ENCODE results near the gene FADS2. TPM values are rescaled to one million over a fixed set of nuclear protein-coding genes. Genes with fewer than 3 reads are reported as not detected.

The FADS2 gene
- total and polyA plus RNA-seq, 10 of the 15 experiments (the other 5 are each of a cell fraction or from before 2014, with no cell fraction given): 3.3 to 313 (median 149) TPM

DNA sequence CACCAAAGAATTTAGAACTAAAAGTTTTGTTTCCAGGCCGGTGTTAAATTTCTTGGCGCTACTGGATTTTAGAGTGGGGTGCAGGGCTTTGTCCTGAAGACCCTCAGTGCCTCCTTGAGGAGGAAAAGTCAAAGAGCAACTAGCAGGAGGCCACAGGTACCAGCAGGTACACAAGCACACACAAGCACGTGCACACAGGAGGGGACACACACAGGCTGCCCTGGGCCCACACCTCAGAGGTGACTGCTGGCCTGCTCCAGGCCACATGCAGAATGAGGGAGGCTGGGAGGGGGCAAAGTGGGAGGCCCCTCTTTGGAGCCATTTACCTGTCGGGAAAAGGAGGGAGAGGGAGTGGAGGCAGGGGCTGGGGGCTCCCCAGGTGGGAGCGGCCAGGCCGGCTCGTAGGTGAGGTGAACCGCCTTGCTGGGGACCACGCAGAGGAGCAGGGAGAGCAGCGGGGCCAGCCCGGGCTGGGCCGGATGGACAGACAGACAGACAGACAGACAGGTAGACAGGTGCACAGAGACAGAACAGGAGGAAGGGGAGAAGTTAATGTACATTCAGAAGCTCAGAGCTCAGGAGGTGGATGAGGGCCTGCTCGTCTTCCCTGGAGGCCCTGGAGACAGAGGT, 77.1 kb downstream of the FADS2 start:
- intact Hi-C loops (cut with micrococcal nuclease; ENCODE audit: unreplicated experiment) (no loop called here), in situ Hi-C loops (cut with MboI) (no loop called here)
- SMC1A ChIA-PET (ENCODE audit: uncharacterized antibody, unreplicated experiment): interaction anchor here (11.0 kb wide), 1 partner anchor 179 kb away, joined by 168 read pairs; no protein-coding TSS in a partner anchor
- CTCF ChIA-PET: interaction anchor here (1.1 to 11.4 kb wide), 2 partner anchors 174 to 203 kb away, joined by 4 to 321 read pairs; no protein-coding TSS in a partner anchor
- no peak overlapping the region for H3K4me3 ChIP-seq
- no peaks in the 10 kb centered on the region for H3K36me3 ChIP-seq (ENCODE audit: control insufficient read depth in 2 of 2, insufficient read depth in 2 of 2, low read length in 1 of 2)
- RAD21 ChIA-PET (ENCODE audit: unreplicated experiment): interaction anchor here (1.3 kb wide), 2 partner anchors 177 to 203 kb away, joined by 4 read pairs; no protein-coding TSS in a partner anchor
- no peak overlapping the region for H3K27ac ChIP-seq (ENCODE audit: control insufficient read depth, insufficient read depth)
- no peak overlapping the region for H3K9ac ChIP-seq (ENCODE audit: control insufficient read depth, insufficient read depth, low read length)
- H3K4me1 ChIP-seq (ENCODE audit: control insufficient read depth, insufficient read depth, low read length): no peaks in the 10 kb centered on the region
- no peaks in the 10 kb centered on the region for H3K9me3 ChIP-seq (replicated peaks; ENCODE audit: control insufficient read depth, insufficient read depth, low read length)
- WGBS (ENCODE audit: insufficient coverage, insufficient replicate concordance, low lambda C conversion rate, missing lambda C conversion rate): 51% methylated on average over 13 of the region's 13 CpGs
- FAIRE-seq (no peak), ATAC-seq (no peak), DNase-seq (ENCODE audit: low read depth, low spot score) (no peak)
- no peak for TF ChIP-seq ZNF217 (IDR thresholded peaks at IDR 0.05)
- TF ChIP-seq, protein P1, sequence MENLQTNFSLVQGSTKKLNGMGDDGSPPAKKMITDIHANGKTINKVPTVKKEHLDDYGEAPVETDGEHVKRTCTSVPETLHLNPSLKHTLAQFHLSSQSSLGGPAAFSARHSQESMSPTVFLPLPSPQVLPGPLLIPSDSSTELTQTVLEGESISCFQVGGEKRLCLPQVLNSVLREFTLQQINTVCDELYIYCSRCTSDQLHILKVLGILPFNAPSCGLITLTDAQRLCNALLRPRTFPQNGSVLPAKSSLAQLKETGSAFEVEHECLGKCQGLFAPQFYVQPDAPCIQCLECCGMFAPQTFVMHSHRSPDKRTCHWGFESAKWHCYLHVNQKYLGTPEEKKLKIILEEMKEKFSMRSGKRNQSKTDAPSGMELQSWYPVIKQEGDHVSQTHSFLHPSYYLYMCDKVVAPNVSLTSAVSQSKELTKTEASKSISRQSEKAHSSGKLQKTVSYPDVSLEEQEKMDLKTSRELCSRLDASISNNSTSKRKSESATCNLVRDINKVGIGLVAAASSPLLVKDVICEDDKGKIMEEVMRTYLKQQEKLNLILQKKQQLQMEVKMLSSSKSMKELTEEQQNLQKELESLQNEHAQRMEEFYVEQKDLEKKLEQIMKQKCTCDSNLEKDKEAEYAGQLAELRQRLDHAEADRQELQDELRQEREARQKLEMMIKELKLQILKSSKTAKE (IDR thresholded peaks at IDR 0.05; ENCODE audit: low read depth, poor library complexity, severe bottlenecking): no peak
- TF ChIP-seq, protein P2, sequence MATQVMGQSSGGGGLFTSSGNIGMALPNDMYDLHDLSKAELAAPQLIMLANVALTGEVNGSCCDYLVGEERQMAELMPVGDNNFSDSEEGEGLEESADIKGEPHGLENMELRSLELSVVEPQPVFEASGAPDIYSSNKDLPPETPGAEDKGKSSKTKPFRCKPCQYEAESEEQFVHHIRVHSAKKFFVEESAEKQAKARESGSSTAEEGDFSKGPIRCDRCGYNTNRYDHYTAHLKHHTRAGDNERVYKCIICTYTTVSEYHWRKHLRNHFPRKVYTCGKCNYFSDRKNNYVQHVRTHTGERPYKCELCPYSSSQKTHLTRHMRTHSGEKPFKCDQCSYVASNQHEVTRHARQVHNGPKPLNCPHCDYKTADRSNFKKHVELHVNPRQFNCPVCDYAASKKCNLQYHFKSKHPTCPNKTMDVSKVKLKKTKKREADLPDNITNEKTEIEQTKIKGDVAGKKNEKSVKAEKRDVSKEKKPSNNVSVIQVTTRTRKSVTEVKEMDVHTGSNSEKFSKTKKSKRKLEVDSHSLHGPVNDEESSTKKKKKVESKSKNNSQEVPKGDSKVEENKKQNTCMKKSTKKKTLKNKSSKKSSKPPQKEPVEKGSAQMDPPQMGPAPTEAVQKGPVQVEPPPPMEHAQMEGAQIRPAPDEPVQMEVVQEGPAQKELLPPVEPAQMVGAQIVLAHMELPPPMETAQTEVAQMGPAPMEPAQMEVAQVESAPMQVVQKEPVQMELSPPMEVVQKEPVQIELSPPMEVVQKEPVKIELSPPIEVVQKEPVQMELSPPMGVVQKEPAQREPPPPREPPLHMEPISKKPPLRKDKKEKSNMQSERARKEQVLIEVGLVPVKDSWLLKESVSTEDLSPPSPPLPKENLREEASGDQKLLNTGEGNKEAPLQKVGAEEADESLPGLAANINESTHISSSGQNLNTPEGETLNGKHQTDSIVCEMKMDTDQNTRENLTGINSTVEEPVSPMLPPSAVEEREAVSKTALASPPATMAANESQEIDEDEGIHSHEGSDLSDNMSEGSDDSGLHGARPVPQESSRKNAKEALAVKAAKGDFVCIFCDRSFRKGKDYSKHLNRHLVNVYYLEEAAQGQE (IDR thresholded peaks at IDR 0.05; ENCODE audit: low read depth, low read length): no peak
- H3K27me3 ChIP-seq (replicated peaks in 1 of 2; ENCODE audit: control insufficient read depth in 2 of 2, insufficient read depth in 2 of 2, low read length in 1 of 2): peaks cover 0 to 1% of the 10 kb centered on the region in 2 experiments; a peak in 1 of 4 replicates
- H2AFZ ChIP-seq (ENCODE audit: control insufficient read depth, low read depth, low read length): no peak overlapping the region
- no peaks in the 10 kb centered on the region for H3K79me2 ChIP-seq (ENCODE audit: control insufficient read depth, insufficient read depth, low read length)
- H3K4me2 ChIP-seq (ENCODE audit: control insufficient read depth, insufficient read depth): no peak overlapping the region
- BruUV-seq (replicated peaks): no TSS peak
- POLR2A ChIA-PET: no interaction called here
- no peaks in the 10 kb centered on the region for H4K20me1 ChIP-seq (ENCODE audit: control insufficient read depth, insufficient read depth)

Measured in GM12878 (cell line).